HEK293 (cell line): ENCODE data around the gene HILPDA.

Experiments used
- CTCF ChIA-PET: fragments of 350-600 bp; formaldehyde crosslinking; extraction: SDS; loops from one replicate; lab custom pipeline; 2021; ENCODE audit warnings: antibody characterized with exemption; lab: Yijun Ruan, JAX
- POLR2A ChIA-PET: fragments of 300-600 bp; formaldehyde crosslinking; extraction: SDS; loops from one replicate; lab custom pipeline; 2020; ENCODE audit warnings: antibody characterized with exemption, inconsistent platforms; lab: Yijun Ruan, JAX
- H3K27ac ChIP-seq: fragments of 200-500 bp; sonication (Bioruptor generic); 2 replicates; pipeline ENCODE4 v1.5.1; 2014; ENCODE audit warnings: low read depth, low read length, control low read depth, inconsistent platforms; ENCODE audit errors: extremely low read depth
- H3K36me3 ChIP-seq, 2 experiments: fragments of 200-500 bp in 1 of 2; sonication (Bioruptor generic) in 1 of 2; 1 replicate in 1 of 2; 2 replicates in 1 of 2; pipeline ENCODE4 v1.5.1; 2014 to 2017; ENCODE audit warnings: inconsistent platforms in 2 of 2, low read length in 2 of 2; ENCODE audit not compliant: control insufficient read depth in 2 of 2, insufficient read depth in 1 of 2
- H3K4me1 ChIP-seq: fragments of 200-500 bp; sonication (Bioruptor generic); 2 replicates; pipeline ENCODE4 v1.5.1; 2014; ENCODE audit warnings: mild to moderate bottlenecking, low read length, inconsistent platforms; ENCODE audit not compliant: control insufficient read depth, insufficient read depth
- H3K4me3 ChIP-seq: 2 replicates; pipeline ENCODE4 v1.5.1; 2011; ENCODE audit warnings: low read depth, mild to moderate bottlenecking, control low read depth, low read length, moderate library complexity
- H3K9me3 ChIP-seq: fragments of 200-500 bp; sonication (Bioruptor generic); 2 replicates; pipeline ENCODE4 v1.5.1; 2014; ENCODE audit warnings: low read depth, low read length, inconsistent platforms; ENCODE audit not compliant: control insufficient read depth, insufficient read depth
- AEBP2 ChIP-seq: fragments of 450-650 bp; formaldehyde crosslinking; IDR thresholded peaks from 2 replicates; pipeline ENCODE4 v1.5.1; 2016; ENCODE audit warnings: missing biosample characterization, missing genetic modification characterization, borderline replicate concordance
- EGR2 ChIP-seq: fragments of 450-650 bp; formaldehyde crosslinking; IDR thresholded peaks from 2 replicates; pipeline ENCODE4 v1.5.1; 2016; ENCODE audit warnings: low read depth, missing biosample characterization, missing genetic modification characterization
- GLI2 ChIP-seq: fragments of 450-650 bp; formaldehyde crosslinking; IDR thresholded peaks from 2 replicates; pipeline ENCODE4; 2017; ENCODE audit warnings: missing biosample characterization, missing genetic modification characterization, low read depth, borderline replicate concordance
- HOXD13 ChIP-seq: sonication (generic); formaldehyde crosslinking; IDR thresholded peaks from 2 replicates; pipeline ENCODE4 v1.8.0; 2022; ENCODE audit warnings: missing genetic modification reagents, borderline replicate concordance
- KLF16 ChIP-seq: fragments of 450-650 bp; formaldehyde crosslinking; IDR thresholded peaks from 2 replicates; pipeline ENCODE4 v1.5.1; 2017; ENCODE audit warnings: missing biosample characterization, missing genetic modification characterization
- KLF8 ChIP-seq: fragments of 450-650 bp; formaldehyde crosslinking; IDR thresholded peaks from 2 replicates; pipeline ENCODE4 v1.5.1; 2016; ENCODE audit warnings: missing biosample characterization, missing genetic modification characterization
- KLF9 ChIP-seq: fragments of 450-650 bp; formaldehyde crosslinking; IDR thresholded peaks from 2 replicates; pipeline ENCODE4 v1.5.1; 2016; ENCODE audit warnings: missing biosample characterization, missing genetic modification characterization, low read depth
- OSR2 ChIP-seq: fragments of 450-650 bp; formaldehyde crosslinking; IDR thresholded peaks from 2 replicates; pipeline ENCODE4 v1.5.1; 2016; ENCODE audit warnings: missing biosample characterization, missing genetic modification characterization
- PRDM10 ChIP-seq: fragments of 450-650 bp; formaldehyde crosslinking; IDR thresholded peaks from 2 replicates; pipeline ENCODE4 v1.5.1; 2016; ENCODE audit warnings: missing biosample characterization, missing genetic modification characterization
- SCRT2 ChIP-seq: fragments of 450-650 bp; formaldehyde crosslinking; IDR thresholded peaks from 2 replicates; pipeline ENCODE4 v1.5.1; 2016; ENCODE audit warnings: missing biosample characterization, missing genetic modification characterization
- ZBTB11 ChIP-seq: fragments of 450-650 bp; formaldehyde crosslinking; conservative IDR thresholded peaks from 2 replicates; pipeline ENCODE4 v1.5.1; 2016; ENCODE audit warnings: low read depth, missing biosample characterization, missing genetic modification characterization
- ZBTB17 ChIP-seq: fragments of 450-650 bp; formaldehyde crosslinking; IDR thresholded peaks from 2 replicates; pipeline ENCODE4 v1.5.1; 2016; ENCODE audit warnings: missing biosample characterization, missing genetic modification characterization
- ZBTB49 ChIP-seq: fragments of 450-650 bp; formaldehyde crosslinking; IDR thresholded peaks from 2 replicates; pipeline ENCODE4 v1.5.1; 2016; ENCODE audit warnings: missing biosample characterization, missing genetic modification characterization, low read depth
- ZNF140 ChIP-seq: fragments of 450-650 bp; formaldehyde crosslinking; IDR thresholded peaks from 2 replicates; pipeline ENCODE4 v1.5.1; 2016; ENCODE audit warnings: missing biosample characterization, missing genetic modification characterization
- ZNF211 ChIP-seq: fragments of 450-650 bp; formaldehyde crosslinking; IDR thresholded peaks from 2 replicates; pipeline ENCODE4 v1.5.1; 2016; ENCODE audit warnings: low read depth, missing biosample characterization, missing genetic modification characterization
- ZNF311 ChIP-seq: fragments of 450-650 bp; formaldehyde crosslinking; IDR thresholded peaks from 2 replicates; pipeline ENCODE4 v1.5.1; 2017; ENCODE audit warnings: missing biosample characterization, missing genetic modification characterization, borderline replicate concordance
- ZNF404 ChIP-seq: fragments of 450-650 bp; formaldehyde crosslinking; IDR thresholded peaks from 2 replicates; pipeline ENCODE4 v1.5.1; 2017; ENCODE audit warnings: missing biosample characterization, missing genetic modification characterization
- ZNF488 ChIP-seq: fragments of 450-650 bp; formaldehyde crosslinking; IDR thresholded peaks from 2 replicates; pipeline ENCODE4 v1.5.1; 2016; ENCODE audit warnings: missing biosample characterization, missing genetic modification characterization
- ZNF558 ChIP-seq: fragments of 450-650 bp; formaldehyde crosslinking; IDR thresholded peaks from 2 replicates; pipeline ENCODE4 v1.5.1; 2016; ENCODE audit warnings: missing biosample characterization, missing genetic modification characterization
- ZNF596 ChIP-seq: fragments of 450-650 bp; IDR thresholded peaks from 2 replicates; pipeline ENCODE4 v1.5.0; 2018; ENCODE audit warnings: missing biosample characterization, mild to moderate bottlenecking, missing genetic modification characterization, moderate library complexity
- ZNF692 ChIP-seq: fragments of 450-650 bp; formaldehyde crosslinking; IDR thresholded peaks from 2 replicates; pipeline ENCODE4 v1.5.1; 2016; ENCODE audit warnings: missing biosample characterization, missing genetic modification characterization

Gene HILPDA

GRCh38 chr7:128419257-128419656, 36.4 kb upstream of the HILPDA start:
- Histone ChIP-seq H3K36me3 (no peaks in the 10 kb centered on the region), H3K4me3 (no peak overlapping the region), H3K9me3 (no peaks in the 10 kb centered on the region), H3K27ac (no peak overlapping the region), H3K4me1 (no peaks in the 10 kb centered on the region)
- CTCF ChIA-PET = interaction anchor here (0.9 to 9.5 kb wide), 7 partner anchors 7 to 72 kb away, joined by 3 to 131 read pairs (median 6); no protein-coding TSS in a partner anchor
- POLR2A ChIA-PET = interaction anchor here (1.5 kb wide), 1 partner anchor 75 kb away, joined by 4 read pairs; the partner anchor contains the start of gene RBM28
- TF ChIP-seq ZNF140 (tag by site-specific recombination) (no peak), SCRT2 (tag by site-specific recombination) (0 out of 2 replicates have a peak, but pooled peaks have one; percentile 7), ZNF596 (tag by site-specific recombination) (no peak), ZNF488 (tag by site-specific recombination) (no peak), ZBTB17 (tag by site-specific recombination) (no peak), KLF16 (tag by site-specific recombination) (no peak)

GRCh38 chr7:128420773-128421172, 34.9 kb upstream of the HILPDA start:
- no peak overlapping the region for H3K27ac ChIP-seq
- H3K9me3 ChIP-seq = no peaks in the 10 kb centered on the region
- ChIA-PET POLR2A (no interaction called here), CTCF (interaction anchor here (0.6 kb wide), 1 partner anchor 13 kb away, joined by 3 read pairs; no protein-coding TSS in a partner anchor)
- H3K36me3 ChIP-seq = no peaks in the 10 kb centered on the region
- no peak overlapping the region for H3K4me3 ChIP-seq
- H3K4me1 ChIP-seq = no peaks in the 10 kb centered on the region
- no peak for TF ChIP-seq ZNF211 (tag by site-specific recombination)
- no peak for TF ChIP-seq ZBTB49
- no peak for TF ChIP-seq PRDM10 (tag by site-specific recombination)
- no peak for TF ChIP-seq AEBP2
- no peak for TF ChIP-seq ZNF311 (tag by site-specific recombination)
- no peak for TF ChIP-seq KLF8
- no peak for TF ChIP-seq KLF9 (tag by site-specific recombination)
- TF ChIP-seq ZNF404 (tag by site-specific recombination) = no peak
- TF ChIP-seq HOXD13 = no peak
- TF ChIP-seq EGR2 (tag by site-specific recombination) = no peak
- no peak for TF ChIP-seq OSR2
- TF ChIP-seq ZNF558 (tag by site-specific recombination) = no peak
- TF ChIP-seq ZNF692 (tag by site-specific recombination) = no peak
- TF ChIP-seq GLI2 (tag by site-specific recombination) = no peak
- no peak for TF ChIP-seq ZBTB11 (tag by site-specific recombination)
